CD4-positive, alpha-beta T cell treated with Interleukin-1 beta for 1 hour (primary cell): ENCODE data around the gene PPP1R15B.

ENCODE experiments used
- DNase-seq, 2 donors: peaks; one replicate each; pipeline ENCODE4 v3.0.0-alpha.2; 2020 to 2022

The PPP1R15B gene

GRCh38 chr1:204396015-204396583 is 15.5 kb downstream of the PPP1R15B start:
- DNase-seq, result no peak

- DNase-seq, result no peak
Observed at GRCh38 chr1:204391629-204392028, 20.0 kb downstream of the PPP1R15B start.

GRCh38 chr1:204390751-204391466 is 20.7 kb downstream of the PPP1R15B start:
- DNase-seq, result no peak

- no peak for DNase-seq
Observed at GRCh38 chr1:204385727-204386126, 25.9 kb downstream of the PPP1R15B start.

- DNase-seq, result no peak
Observed at GRCh38 chr1:204384636-204385352, 26.8 kb downstream of the PPP1R15B start.

GRCh38 chr1:204383163-204383904 is 28.3 kb downstream of the PPP1R15B start:
- no peak for DNase-seq

GRCh38 chr1:204382714-204383083 is 28.9 kb downstream of the PPP1R15B start:
- no peak for DNase-seq

GRCh38 chr1:204380293-204380831 is 31.3 kb downstream of the PPP1R15B start:
- DNase-seq, result no peak

- peak; percentile 29 to 47 for DNase-seq
Observed at GRCh38 chr1:204377800-204378668, 33.6 kb downstream of the PPP1R15B start.

GRCh38 chr1:204376919-204377799 is 34.5 kb downstream of the PPP1R15B start:
- no peak for DNase-seq

- DNase-seq, result no peak
Observed at GRCh38 chr1:204376465-204376864, 35.2 kb downstream of the PPP1R15B start.

- DNase-seq, result no peak
Observed at GRCh38 chr1:204373911-204374310, 37.7 kb downstream of the PPP1R15B start.

- DNase-seq, result no peak
Observed at GRCh38 chr1:204370176-204370575, 41.4 kb downstream of the PPP1R15B start.

GRCh38 chr1:204368996-204369726 is 42.5 kb downstream of the PPP1R15B start:
- no peak for DNase-seq

GRCh38 chr1:204367956-204368355 is 43.7 kb downstream of the PPP1R15B start:
- no peak for DNase-seq

GRCh38 chr1:204367193-204367858 is 44.3 kb downstream of the PPP1R15B start:
- DNase-seq, result no peak

- no peak for DNase-seq
Observed at GRCh38 chr1:204366759-204367158, 44.9 kb downstream of the PPP1R15B start.

GRCh38 chr1:204363335-204364114 is 48.1 kb downstream of the PPP1R15B start:
- DNase-seq, result peak; percentile 77 to 79

- no peak for DNase-seq
Observed at GRCh38 chr1:204362984-204363334, 48.7 kb downstream of the PPP1R15B start.
